HK-2 (cell line): Measurements from ENCODE around the gene CELF2.

Experiments used
- DNase-seq: peaks from one replicate; pipeline ENCODE4 v3.0.0-alpha.2; 2018; ENCODE audit not compliant: unreplicated experiment

The CELF2 gene

DNA sequence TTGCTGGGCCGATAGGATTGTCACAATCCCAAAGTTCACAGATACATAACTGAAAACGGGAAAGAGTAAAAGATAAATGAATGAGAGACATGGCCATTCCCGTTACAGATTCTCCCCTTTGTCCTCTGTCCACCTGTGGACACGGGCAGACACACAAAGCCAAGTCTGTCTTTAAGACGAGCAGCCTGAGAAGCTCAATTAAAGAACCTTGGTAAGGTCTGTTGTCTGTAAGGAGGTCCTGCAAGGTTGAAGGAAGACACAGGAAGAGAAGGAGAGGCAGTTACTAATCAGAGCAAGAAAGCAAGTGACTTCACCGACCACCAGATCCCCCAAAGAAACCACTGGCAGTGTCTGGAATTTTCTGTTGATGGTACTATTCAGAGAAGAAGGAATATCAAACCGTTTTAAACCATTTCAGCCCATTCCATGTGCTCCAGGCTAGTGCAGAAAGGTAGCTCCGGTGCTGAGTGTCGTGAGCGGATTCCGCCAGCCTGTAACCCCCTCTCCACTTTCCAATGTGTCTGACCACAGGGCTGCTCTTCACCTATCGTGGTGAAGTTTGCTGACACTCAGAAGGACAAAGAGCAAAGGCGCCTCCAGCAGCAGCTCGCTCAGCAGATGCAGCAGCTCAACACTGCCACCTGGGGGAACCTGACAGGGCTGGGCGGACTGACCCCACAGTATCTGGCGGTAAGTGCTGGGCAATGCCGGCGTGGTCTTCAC lies 252.6 kb downstream of the CELF2 start:
- peak; percentile 8 for DNase-seq

DNA sequence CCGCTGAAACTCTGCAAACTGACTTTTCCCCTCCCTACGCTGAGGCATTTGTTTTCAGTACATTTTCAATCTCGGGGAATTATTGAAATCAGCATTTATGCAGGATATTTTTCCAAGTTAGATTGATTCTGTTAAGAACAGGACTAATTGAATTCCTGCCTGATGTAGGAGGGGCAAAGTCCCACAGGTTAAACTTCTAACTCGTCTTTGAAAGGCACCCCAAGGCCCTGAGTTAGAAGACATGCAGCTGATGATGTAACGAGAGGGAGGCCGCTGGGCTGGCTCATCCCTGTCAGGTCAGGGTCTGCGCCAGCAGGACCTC lies 253.1 kb downstream of the CELF2 start:
- no peak for DNase-seq

DNA sequence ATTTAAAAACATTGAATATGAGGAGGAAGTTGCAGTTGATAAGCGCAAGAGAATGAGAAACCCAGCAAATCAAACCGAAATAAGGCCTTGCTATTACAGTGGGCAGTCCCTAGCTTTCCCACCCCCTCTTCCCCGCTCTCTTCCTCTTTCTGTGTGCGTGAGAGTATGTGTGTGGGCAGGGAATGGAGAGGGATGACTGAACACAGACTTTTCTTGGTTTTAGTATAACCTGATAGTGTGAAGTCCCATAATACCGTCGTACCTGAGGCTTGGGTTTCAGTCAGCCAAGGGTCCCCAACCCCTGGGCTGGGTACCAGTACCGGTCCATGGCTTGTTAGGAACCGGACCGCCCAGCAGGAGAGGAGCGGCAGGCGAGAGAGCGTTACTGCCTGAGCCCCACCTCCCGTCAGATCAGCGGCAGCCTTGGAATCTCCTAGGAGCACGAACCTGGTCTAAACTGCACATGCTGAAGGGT lies 255.3 kb downstream of the CELF2 start:
- no peak for DNase-seq

DNA sequence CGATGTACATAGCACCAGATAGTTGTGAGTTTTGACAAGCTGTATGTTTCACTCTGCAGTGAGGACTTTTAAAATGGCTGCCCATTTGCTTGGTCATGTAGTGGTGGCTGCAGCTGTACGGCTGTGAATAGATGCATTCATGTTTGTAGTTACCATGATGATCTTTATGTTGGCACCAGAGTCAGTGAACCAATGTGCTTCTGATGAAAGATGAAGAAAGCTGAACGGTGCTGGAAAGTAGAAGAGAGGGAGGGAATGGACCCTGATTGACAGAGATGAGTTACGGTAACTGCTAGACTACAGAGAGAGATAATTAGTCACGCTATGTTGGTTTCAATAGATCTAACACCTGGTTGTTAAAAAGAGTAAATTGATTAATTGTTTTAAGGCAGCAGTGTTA lies 256.8 kb downstream of the CELF2 start:
- DNase-seq: no peak

DNA sequence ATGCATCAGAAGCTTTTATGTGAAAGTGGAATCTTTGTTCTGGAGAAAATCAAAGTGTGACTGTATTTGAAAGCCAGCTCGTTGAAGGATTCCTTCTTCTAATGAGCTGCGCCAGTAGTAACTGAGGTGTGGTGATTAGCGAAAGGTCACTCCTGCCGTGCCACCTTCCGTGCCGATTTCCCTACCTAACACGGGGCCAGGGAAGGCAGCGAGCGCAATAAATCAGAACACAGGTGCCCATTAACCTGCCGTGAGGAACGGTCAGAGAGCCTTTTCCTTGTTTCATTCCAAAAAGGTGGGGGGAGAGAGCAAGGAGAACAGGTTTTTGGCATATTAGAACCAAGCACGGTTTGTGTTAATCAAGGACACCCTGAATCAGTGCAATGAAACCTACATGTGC lies 258.0 kb downstream of the CELF2 start:
- DNase-seq: no peak

DNA sequence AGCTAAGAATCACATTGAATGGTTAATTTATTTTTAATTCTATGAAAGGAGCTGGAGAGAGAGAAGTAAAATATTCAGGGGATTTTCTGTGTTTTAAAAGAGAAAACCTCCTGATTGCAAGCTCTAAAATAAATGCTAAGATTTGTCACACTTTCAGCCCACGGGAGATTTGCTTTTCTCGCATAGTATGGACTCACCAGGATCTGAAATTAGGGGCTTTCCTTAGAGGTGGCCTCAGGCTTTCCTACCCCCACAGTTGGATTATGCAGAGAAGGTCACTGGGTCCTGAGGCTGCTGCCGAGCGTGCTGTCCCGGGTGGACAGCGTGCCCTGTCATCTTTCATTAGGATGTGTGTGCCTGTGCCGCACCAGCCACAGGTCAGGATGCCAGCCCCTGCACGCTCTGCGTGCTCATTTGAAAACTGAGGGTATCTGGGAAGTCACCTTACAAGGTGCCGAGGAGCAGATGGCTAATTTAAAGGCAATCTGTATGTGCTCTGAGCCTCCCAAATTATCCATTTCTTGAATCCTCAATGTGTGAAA lies 258.8 kb downstream of the CELF2 start:
- DNase-seq: no peak

DNA sequence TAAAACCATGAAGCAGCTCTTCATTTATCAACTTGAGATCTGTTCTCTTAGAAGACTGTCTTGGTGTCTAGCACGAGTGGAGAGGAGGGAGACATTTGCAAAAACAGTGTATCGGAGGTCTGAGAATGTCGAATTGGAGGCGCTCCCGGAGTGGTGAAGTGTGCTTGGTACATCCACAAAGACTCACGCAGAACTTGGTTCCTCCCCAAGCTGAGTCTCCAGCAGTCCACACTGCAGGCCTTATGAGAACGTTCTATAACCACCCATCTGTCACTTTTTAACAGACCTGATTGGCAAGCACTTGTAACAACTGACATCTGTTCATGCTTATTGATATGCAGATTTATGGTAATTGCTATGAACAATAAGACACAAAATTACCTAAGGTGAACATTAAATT lies 261.6 kb downstream of the CELF2 start:
- no peak for DNase-seq

DNA sequence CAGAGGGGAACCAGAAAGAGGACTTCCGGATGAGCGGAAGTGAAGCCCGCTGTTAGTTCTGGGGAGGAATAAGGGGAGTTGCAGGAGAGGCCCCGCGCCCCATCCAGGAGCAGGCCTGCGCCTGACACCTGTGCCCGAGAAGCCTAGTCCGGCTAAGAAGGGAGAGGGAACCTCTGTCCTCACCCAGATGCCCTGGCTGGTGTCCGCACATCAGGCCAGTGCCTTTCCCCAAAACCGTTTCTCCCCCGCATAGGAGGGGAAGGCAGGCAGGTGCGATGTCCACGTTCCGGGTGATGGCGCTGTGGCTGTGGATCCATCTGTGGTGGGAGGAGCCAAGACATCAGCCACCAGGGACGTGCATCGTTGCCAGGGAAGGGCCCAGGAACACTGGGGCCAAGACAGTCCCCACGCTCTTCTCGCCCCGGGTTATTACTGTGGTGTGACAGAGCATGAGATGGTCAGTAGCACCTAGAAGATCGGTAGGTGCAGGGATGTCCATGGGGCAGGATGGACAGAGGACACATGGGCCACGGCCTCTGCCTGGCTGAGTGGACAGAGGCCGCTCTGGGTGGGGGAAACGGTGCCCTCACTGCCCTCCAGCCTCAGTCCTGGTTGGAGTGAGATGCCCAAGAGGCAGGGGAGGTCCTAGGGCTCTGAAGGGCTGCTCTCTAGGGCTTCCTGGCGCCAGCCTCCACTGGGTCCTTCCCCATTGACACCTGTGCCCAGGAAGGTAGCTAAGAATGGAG lies 262.7 kb downstream of the CELF2 start:
- no peak for DNase-seq

DNA sequence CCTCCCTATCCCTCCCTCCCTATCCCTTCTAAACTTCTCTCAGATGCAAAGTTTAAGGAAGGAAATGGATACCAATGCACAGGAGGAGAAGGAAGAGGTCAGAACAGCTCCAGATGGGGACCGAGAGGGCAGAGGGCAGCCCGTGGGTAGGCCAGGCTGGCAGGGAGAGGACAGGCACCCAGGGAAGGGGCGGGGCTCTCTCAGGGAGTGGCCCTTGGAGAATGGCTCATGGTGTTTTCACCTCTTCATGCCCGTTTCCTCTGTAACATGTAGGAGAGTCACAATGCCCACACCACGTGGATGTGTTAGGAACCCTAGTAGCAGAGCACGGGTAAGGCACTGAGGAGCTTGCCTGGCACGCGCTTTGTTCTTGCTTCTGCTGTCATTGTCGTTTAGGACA lies 264.5 kb downstream of the CELF2 start:
- DNase-seq: no peak

DNA sequence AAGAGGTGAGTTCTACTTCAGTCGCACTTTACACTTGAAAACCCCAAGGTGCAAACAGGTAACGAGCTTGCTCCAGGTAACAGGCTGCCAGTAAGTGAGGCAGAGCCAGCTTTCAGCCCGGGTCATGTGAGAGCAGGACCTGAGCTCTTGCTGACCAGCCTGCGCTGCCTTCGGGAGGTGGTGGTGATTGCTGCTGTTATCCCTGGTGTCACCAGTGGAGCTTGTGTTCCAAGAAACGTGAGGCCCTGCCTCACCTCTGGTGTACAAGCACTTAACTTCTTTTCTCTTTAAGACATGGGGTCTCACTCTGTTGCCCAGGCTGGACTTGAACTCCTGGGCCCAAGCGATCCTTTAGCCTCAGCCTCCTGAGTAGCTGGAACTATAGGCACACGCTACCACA lies 265.0 kb downstream of the CELF2 start:
- no peak for DNase-seq

DNA sequence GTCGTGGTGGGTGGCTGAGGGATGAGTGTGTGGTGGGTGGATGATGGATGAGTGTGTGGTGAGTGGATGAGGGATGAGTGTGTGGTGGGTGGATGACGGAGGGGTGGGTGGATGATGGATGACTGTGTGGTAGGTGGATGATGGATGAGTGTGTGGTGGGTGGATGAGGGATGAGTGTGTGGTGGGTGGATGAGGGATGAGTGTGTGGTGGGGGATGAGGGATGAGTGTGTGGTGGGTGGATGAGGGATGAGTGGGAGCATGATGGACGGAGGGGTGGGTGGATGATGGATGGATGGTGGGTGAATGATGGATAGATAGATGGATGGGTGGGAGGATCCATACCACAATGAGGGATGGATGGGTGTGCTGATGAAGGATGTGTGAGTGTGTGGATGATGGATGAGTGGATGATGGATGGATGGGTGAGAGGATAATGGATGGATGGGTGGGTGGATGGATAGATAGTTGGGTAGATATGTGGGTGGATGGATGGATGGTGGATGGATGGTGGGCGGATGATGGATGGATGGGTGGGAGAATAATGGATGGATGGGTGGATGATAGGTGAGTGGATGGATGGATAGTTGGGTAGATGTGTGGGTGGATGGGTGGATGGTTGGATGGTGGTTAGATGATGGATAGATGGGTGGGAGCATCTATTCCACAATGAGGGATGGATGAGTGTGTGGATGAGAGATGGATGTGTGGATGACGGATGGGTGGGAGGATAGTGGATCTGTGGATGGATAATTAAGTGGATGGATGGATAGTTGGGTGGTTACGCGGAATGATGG lies 266.8 kb downstream of the CELF2 start:
- DNase-seq: no peak

DNA sequence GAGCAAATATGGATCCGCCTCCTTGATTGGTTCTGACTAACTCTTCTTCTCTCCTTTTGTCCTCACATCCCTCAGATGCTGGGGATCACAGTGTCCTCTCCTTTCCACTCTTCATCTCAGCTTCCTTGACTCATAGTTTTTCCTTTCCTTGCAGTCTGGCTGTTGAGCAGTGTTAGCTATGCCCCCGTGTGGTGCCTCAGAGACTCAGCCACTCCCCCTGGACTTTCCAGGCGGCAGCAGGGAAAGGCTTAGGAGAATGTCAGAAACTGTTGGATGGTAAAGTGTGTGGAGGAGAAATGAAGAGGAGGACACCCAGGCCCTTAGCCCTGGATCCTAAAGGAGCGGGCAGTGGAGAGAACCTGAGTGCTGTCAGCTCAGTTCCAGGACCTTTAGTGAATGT lies 267.5 kb downstream of the CELF2 start:
- DNase-seq: no peak

DNA sequence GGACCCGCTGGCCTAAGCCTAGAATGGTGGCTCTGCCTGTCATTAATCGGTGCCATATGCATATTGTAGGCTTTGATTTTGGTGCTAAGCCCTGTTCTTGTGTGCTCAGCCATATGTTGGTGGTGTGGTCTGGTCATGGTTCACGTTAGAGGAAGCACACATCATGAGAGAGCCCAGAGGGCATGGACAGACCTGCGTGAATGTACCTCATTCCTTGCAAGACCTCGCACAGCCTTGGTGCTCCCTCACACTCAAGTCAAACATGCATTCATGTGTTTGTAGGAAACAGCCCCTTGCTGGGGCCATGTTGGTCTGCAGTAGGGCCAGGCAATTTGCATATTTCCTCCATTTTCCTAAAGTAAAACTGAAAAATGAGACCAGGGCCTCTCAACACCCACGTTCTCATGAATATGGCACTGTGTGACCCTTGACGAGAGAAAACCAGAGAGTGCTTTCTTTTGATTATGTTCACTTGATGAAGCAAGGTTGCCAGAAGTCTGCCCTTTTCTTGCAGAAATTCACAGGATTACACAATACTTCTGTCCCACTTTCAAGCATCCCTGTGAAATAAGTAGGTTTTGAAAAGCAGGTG lies 268.7 kb downstream of the CELF2 start:
- DNase-seq: no peak

DNA sequence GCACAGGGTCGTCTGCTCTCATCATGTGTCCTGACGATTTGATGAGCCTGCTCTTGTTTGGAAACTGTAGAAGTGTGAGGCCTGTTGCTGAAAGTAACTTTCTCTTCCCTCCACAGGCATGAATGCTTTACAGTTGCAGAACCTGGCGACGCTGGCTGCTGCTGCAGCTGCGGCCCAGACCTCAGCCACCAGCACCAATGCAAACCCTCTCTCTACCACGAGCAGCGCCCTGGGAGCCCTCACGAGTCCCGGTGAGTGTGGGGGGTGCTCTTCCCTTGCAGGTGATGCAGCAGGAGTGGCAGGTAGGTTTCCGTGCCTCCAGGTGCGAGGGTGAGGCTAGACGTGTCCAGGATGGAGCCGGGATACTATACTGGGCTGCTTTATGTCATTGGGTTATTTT lies 270.6 kb downstream of the CELF2 start:
- no peak for DNase-seq

DNA sequence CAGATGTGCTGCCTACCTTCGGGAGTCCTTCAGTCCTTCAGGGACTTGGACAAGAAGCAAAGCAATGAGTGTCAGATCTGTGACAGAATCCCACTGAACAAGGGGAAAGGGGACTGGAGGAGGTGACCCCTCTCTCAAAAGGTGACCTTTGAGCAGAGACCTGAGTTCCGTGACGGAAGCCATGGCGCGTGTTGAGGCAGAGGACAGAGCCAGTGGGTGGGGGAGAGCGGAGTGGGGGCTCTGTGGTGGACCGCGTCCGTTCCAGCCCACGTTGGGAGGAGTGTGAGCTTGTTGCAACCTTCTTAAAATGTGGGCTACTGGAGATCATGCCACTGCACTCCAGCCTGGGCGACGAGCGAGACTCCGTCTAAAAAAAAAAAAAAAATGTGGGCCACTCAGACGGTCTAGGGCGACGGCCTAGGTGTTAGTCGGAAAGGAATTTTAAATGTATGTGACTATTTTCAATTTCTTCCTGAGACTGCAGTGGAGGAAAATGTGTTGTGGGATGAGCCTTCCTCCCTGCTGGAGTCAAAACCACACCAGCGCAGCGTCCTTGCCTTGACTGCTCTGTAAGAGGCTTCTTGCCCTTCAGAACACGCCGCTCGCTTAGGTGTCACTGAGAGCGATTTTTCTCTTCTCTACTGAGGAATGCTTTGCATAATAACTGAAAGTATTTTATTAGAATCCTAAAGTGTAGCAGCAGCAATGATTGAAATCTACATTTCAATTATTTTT lies 272.7 kb downstream of the CELF2 start:
- no peak for DNase-seq

DNA sequence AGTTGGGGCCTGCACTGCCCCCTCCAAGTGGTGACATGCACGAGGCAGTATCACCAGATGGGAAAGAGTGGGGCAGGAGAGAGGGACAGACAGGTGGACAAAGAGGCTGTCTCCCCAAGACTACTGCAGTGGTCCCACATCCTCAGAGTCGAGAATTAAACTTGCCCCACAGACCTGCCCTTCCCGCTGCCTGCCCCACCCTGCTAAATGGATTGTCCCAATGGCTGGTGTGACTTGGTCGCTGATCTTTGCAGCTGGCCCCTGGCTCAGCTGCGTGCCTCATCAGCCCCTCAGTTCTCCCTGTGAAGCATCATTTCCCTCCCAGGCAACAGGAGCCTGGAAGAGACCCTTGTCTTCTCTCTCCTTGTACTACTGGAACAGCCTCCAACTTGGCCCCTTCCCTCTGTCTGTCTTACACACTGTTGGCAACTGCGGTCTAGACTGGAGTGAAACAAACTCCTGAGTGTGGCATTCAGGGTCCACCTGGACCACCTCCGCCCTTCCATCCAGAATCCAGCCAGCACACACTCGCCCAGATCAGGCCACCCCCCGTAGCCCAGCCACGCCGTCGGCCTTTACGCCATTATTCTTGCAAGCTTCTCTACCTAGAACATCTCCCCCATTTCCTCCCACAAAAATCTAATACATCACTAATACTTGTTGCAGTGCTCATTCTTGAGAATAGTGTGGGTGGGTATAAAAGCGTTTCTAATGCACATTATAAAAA lies 275.1 kb downstream of the CELF2 start:
- no peak for DNase-seq

DNA sequence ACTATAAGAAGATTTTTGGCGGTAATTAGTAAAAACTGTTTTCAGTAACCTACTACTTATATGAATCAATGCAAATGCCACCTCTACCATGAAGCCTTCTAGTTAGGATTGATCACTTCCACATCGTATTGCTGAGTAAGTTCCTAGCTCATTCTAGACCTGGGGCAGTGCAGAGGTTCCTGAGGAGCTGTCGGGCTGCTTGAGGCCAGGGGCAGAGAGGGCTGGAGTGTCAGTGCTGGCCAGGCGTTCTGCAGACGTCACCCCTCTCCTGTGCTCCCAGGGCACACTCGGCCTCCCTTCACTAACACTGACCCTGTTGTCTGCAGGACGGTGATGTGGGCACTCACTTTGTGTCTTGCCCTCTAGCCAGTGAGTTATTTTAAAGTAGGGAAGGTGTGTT lies 275.7 kb downstream of the CELF2 start:
- DNase-seq: no peak

DNA sequence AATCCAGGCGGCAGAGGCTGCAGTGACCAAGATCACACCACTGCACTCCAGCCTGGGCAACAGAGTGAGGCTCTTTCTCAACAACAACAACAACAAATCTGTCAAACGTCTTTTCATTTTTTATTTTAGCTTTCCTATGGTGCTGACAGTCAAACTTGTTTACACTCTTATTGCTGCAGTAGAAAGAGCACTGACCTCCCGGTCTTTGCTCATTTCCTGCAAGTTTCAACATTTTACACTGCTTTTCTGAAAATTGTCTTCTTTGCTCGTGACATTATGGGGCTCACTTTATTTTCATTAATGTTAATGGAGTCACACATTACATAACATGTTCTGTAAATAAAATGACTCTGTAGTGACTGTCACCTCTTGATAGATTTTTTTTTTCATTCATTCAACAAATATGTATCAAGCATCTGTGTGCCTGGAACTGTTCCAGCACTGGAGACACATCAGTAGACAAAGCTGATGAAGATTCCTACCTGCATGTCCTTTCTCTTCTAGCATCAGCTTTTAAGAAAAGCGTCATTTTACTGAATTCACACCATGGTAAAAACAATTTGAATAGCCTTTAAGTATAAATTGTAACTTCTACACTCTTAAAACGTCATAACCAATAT lies 277.3 kb downstream of the CELF2 start:
- DNase-seq: no peak

DNA sequence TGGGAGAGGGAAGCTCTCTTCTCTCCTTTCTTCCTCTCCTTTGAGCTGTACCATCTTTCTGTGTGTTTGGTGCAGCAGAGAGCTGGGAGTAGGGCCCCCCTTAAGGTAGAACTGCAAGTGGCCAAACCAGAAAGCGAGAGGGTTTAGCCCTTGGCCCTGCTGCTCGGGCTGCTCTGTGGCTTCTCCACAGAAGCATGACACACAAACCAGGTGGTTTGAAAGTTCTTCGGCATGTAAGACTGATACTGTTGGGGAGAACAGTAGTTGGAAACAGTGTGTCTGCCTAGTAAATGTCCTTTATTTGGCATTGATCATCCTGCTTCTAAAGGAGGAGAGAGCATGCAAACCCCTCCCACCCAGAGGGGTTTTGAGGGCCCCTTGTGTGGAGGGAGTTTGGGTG lies 277.8 kb downstream of the CELF2 start:
- no peak for DNase-seq

DNA sequence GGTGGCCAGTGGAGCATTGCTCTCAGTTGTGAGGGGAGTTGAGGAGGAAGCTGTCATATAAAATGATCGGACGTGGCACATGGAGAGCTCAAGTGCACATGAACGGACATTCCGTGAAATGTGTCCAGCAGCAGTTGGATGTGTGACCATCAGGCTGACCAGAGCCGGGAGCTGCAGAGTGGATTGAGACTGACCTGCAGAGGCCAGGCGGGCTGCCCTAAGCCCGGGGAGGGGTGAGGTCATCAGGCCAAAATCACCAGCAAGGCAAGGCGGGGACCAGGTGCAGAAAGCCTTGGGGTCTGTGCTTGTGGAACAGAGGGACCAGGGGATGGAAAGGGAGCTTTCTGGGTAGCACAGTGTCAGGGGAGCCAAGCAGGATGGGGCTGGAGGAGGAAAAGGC lies 279.5 kb downstream of the CELF2 start:
- DNase-seq: no peak
